Endometrial microvascular endothelial cells (primary cell): ENCODE measurements around the gene MBTPS2. TPM values are rescaled to one million over a fixed set of nuclear protein-coding genes. Genes with fewer than 3 reads are reported as not detected.

ENCODE experiments used
- in situ Hi-C: cut with HindIII; loops from 2 replicates; pipeline ENCODE4 v1.10.0; 2017; ENCODE audit warnings: low sequenced_read_pairs, low pct_unique_long_range_greater_than_20kb; ENCODE audit errors: inconsistent ontology term
- total RNA-seq: library from RNA; depleted of rRNA; stranded (reverse); fragments of >200 nt; gene quantifications from one replicate; pipeline ENCODE4 v1.2.3, GENCODE V29; 2015; ENCODE audit errors: inconsistent ontology term

MBTPS2 gene
- total RNA-seq, 1 donor from 2014 or later, result 11.7 TPM

- in situ Hi-C loops, result no loop called here
These were observed 87.3 kb downstream of the MBTPS2 start for GRCh38 chrX:21926527-21927278.

GRCh38 chrX:21929209-21929608 is 89.8 kb downstream of the MBTPS2 start:
- in situ Hi-C loops, result no loop called here

GRCh38 chrX:21930986-21931385 is 91.6 kb downstream of the MBTPS2 start:
- in situ Hi-C loops, result no loop called here

DNA sequence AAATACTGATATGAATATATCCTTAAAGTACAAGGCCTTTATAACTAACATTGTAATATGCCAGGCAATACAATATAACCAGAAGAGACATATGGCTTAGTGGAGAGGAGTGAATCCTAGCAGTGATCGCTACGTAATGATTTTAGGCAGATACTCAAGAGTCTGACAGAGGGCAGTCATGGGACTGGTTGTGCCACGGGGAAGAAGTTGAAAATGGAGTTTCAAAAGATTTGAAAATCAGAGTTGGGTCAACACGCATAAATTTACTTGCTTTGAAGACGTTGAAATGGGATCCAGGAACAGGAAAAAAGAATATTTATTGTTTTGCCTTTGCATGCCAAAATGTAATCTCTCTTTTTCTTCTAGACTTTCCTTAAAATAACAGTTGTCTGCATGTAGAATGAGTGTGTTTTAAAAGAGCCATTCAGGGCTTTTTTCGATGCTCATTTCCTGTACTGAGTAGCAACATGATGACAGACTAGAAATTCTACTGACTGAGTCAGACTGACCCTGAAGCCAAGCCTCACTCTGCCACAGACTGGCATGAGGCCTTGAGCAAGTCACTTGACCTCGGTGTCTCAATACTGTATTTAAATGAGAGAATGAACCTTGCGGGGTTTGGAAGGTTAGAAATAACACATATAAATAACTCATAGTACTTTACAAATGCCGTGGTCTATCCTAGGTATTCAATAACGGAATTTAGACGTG is 93.0 kb downstream of the MBTPS2 start:
- in situ Hi-C loops, result no loop called here

DNA sequence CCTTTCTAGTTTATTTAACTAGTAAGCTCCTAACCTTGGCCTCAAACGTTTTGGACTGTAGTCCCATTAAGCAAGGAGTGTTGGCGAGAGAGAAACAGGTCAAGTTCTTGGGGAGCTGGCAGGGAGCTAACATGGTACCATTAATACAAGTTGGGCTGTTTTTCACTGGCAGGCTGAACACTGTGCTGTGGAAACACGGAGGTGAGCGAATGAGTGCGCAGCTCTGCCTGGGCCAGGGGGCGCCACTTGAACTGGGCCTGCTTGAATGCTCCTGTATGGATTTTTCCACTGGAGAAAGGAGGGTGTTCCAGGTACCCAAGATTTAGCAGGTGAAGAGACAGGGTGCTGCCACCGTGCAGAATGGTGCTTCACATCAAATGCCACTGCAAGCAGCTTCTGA is 93.7 kb downstream of the MBTPS2 start:
- in situ Hi-C loops, result no loop called here

GRCh38 chrX:21934414-21934813 is 95.0 kb downstream of the MBTPS2 start:
- in situ Hi-C loops, result no loop called here

Other genes starting within 250 kb of the MBTPS2 start
- gene KLHL34, start 181.3 kb upstream of the MBTPS2 start, total RNA-seq, result not detected
- not detected for gene SMPX, start 81.5 kb upstream of the MBTPS2 start, total RNA-seq
- gene YY2, start 16.4 kb downstream of the MBTPS2 start, total RNA-seq, result 0.19 TPM
- 152 TPM for gene SMS, start 101.1 kb downstream of the MBTPS2 start, total RNA-seq
- gene PHEX, start 192.7 kb downstream of the MBTPS2 start, total RNA-seq, result under 0.01 TPM